ENCODE results near the gene MIER2.
"Not testable (repeated sequence)": the region's sequence is repeated elsewhere in the genome, so short reads cannot be mapped to it uniquely, and the experiment has no call there.

The MIER2 gene

DNA sequence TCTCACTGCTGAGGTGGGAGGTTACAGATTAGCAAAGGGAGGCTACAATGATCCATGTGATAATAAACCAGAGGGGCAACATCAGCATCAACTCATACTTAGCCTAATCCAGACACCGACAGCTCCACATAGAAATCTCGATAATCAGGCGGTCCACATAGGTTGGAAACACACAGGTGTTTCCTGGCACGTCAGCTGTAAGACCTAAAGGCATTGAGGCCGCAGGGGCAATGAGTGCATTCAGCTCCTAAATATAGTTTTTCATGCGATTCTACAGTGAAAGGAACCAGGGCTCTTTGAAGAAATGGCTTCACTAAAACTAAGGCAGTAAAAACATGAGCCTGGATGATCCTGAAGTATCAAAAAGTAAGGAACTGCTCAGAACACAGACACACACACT, 72.7 kb downstream of the MIER2 start:
- H2AFZ ChIP-seq (ENCODE audit: low read length): no peak overlapping the region
- H3K9me2 ChIP-seq (ENCODE audit: low read depth, low read length): no peaks in the 10 kb centered on the region
- no peak overlapping the region for H3K4me3 ChIP-seq (ENCODE audit: low read depth, low read length, poor library complexity, severe bottlenecking)
- TF ChIP-seq CTCF (IDR thresholded peaks at IDR 0.05; ENCODE audit: low read length): no peak
- TF ChIP-seq EZH2 (IDR thresholded peaks at IDR 0.05; ENCODE audit: borderline replicate concordance, low read length): no peak
- H3K36me3 ChIP-seq (ENCODE audit: insufficient read depth, low read length): no peaks in the 10 kb centered on the region
- H3K4me2 ChIP-seq (ENCODE audit: low read length): no peak overlapping the region
- peaks cover 4% of the 10 kb centered on the region for H3K4me1 ChIP-seq (ENCODE audit: insufficient read depth, low read length, severe bottlenecking)
- no peak overlapping the region for H3K9ac ChIP-seq (ENCODE audit: low read length)
- no peaks in the 10 kb centered on the region for H4K20me1 ChIP-seq (ENCODE audit: insufficient read depth, low read length)
- no peaks in the 10 kb centered on the region for H3K79me2 ChIP-seq (ENCODE audit: insufficient read depth, low read length)
- no peaks in the 10 kb centered on the region for H3K9me3 ChIP-seq (ENCODE audit: low read length)
- H3K27ac ChIP-seq (ENCODE audit: low read depth, low read length, poor library complexity, severe bottlenecking): no peak overlapping the region
- H3F3A ChIP-seq (ENCODE audit: insufficient read depth, low read length): no peaks in the 10 kb centered on the region
- H3K27me3 ChIP-seq (ENCODE audit: insufficient read depth, low read length): no peaks in the 10 kb centered on the region

DNA sequence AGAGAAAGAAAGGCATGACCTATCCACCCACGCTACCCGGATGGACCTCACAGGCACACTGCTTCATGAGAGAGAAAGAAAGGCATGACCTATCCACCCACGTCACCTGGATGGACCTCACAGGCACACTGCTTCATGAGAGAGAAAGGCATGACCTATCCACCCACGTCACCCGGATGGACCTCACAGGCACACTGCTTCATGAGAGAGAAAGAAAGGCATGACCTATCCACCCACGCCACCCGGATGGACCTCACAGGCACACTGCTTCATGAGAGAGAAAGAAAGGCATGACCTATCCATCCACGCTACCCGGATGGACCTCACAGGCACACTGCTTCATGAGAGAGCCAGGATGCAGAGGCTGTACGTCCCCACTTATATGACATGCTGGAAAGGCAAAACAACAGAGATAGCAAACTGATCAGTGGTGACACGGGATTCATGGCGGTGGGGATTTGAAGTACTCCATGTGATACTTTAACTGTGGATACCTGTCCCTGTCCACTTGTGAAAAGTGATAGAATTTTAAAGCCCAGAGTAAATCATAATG, 73.8 kb downstream of the MIER2 start:
- H3K27ac ChIP-seq (ENCODE audit: low read depth, low read length, poor library complexity, severe bottlenecking); H3K79me2 ChIP-seq (ENCODE audit: insufficient read depth, low read length); H4K20me1 ChIP-seq (ENCODE audit: insufficient read depth, low read length); H3K9me2 ChIP-seq (ENCODE audit: low read depth, low read length); H3K4me2 ChIP-seq (ENCODE audit: low read length); H3K27me3 ChIP-seq (ENCODE audit: insufficient read depth, low read length); H3F3A ChIP-seq (ENCODE audit: insufficient read depth, low read length); H2AFZ ChIP-seq (ENCODE audit: low read length); H3K4me1 ChIP-seq (ENCODE audit: insufficient read depth, low read length, severe bottlenecking); H3K36me3 ChIP-seq (ENCODE audit: insufficient read depth, low read length); H3K9me3 ChIP-seq (ENCODE audit: low read length); H3K9ac ChIP-seq (ENCODE audit: low read length); H3K4me3 ChIP-seq (ENCODE audit: low read depth, low read length, poor library complexity, severe bottlenecking): not testable (repeated sequence)

DNA sequence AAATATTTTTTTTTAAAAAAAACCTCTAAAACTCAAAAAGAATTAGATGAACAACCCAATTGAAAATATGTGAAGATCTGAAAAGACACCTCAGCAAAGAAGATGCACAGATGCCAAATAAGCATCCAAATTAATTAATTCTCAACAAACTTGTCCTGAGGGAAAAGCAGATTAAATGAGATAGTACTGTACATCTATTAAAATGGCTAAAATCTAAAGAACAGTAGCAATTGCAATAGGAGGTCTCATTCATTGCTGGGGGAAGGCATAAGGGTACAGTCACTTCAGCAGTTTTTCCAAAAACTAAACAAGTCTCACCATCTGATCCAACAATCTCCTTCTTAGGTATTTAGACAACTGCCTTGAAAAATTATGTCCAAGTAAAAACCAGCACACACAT, 75.4 kb downstream of the MIER2 start:
- Histone ChIP-seq H3K4me2 (ENCODE audit: low read length) (no peak overlapping the region), H2AFZ (ENCODE audit: low read length) (no peak overlapping the region), H3K27me3 (ENCODE audit: insufficient read depth, low read length) (no peaks in the 10 kb centered on the region), H3K36me3 (ENCODE audit: insufficient read depth, low read length) (no peaks in the 10 kb centered on the region), H3K4me3 (ENCODE audit: low read depth, low read length, poor library complexity, severe bottlenecking) (no peak overlapping the region), H3K4me1 (ENCODE audit: insufficient read depth, low read length, severe bottlenecking) (peaks cover 4% of the 10 kb centered on the region), H3K27ac (ENCODE audit: low read depth, low read length, poor library complexity, severe bottlenecking) (no peak overlapping the region), H4K20me1 (ENCODE audit: insufficient read depth, low read length) (no peaks in the 10 kb centered on the region), H3F3A (ENCODE audit: insufficient read depth, low read length) (no peaks in the 10 kb centered on the region), H3K9me3 (ENCODE audit: low read length) (no peaks in the 10 kb centered on the region), H3K9me2 (ENCODE audit: low read depth, low read length) (no peaks in the 10 kb centered on the region), H3K9ac (ENCODE audit: low read length) (no peak overlapping the region), H3K79me2 (ENCODE audit: insufficient read depth, low read length) (no peaks in the 10 kb centered on the region)
- TF ChIP-seq CTCF (IDR thresholded peaks at IDR 0.05; ENCODE audit: low read length): no peak
- no peak for TF ChIP-seq EZH2 (IDR thresholded peaks at IDR 0.05; ENCODE audit: borderline replicate concordance, low read length)

GRCh38 chr19:262125-262524, 82.5 kb downstream of the MIER2 start:
- no peak overlapping the region for H3K4me2 ChIP-seq (ENCODE audit: low read length)
- no peak overlapping the region for H3K9ac ChIP-seq (ENCODE audit: low read length)
- H3K27ac ChIP-seq (ENCODE audit: low read depth, low read length, poor library complexity, severe bottlenecking): no peak overlapping the region
- no peaks in the 10 kb centered on the region for H3K27me3 ChIP-seq (ENCODE audit: insufficient read depth, low read length)
- H3K79me2 ChIP-seq (ENCODE audit: insufficient read depth, low read length): no peaks in the 10 kb centered on the region
- no peaks in the 10 kb centered on the region for H4K20me1 ChIP-seq (ENCODE audit: insufficient read depth, low read length)
- H3K4me1 ChIP-seq (ENCODE audit: insufficient read depth, low read length, severe bottlenecking): peaks cover 2% of the 10 kb centered on the region
- no peak for TF ChIP-seq EZH2 (IDR thresholded peaks at IDR 0.05; ENCODE audit: borderline replicate concordance, low read length)
- TF ChIP-seq CTCF (IDR thresholded peaks at IDR 0.05; ENCODE audit: low read length): no peak
- H3K36me3 ChIP-seq (ENCODE audit: insufficient read depth, low read length): no peaks in the 10 kb centered on the region
- H3K9me3 ChIP-seq (ENCODE audit: low read length): no peaks in the 10 kb centered on the region
- no peak overlapping the region for H2AFZ ChIP-seq (ENCODE audit: low read length)
- no peaks in the 10 kb centered on the region for H3K9me2 ChIP-seq (ENCODE audit: low read depth, low read length)
- no peaks in the 10 kb centered on the region for H3F3A ChIP-seq (ENCODE audit: insufficient read depth, low read length)
- no peak overlapping the region for H3K4me3 ChIP-seq (ENCODE audit: low read depth, low read length, poor library complexity, severe bottlenecking)

GRCh38 chr19:256804-257203, 87.8 kb downstream of the MIER2 start:
- not testable (repeated sequence) for H3K27ac ChIP-seq (ENCODE audit: low read depth, low read length, poor library complexity, severe bottlenecking); H3K4me1 ChIP-seq (ENCODE audit: insufficient read depth, low read length, severe bottlenecking); H3K4me2 ChIP-seq (ENCODE audit: low read length); H3K79me2 ChIP-seq (ENCODE audit: insufficient read depth, low read length); H3K4me3 ChIP-seq (ENCODE audit: low read depth, low read length, poor library complexity, severe bottlenecking); H3F3A ChIP-seq (ENCODE audit: insufficient read depth, low read length); H3K9me2 ChIP-seq (ENCODE audit: low read depth, low read length); H3K9ac ChIP-seq (ENCODE audit: low read length); H3K36me3 ChIP-seq (ENCODE audit: insufficient read depth, low read length); H2AFZ ChIP-seq (ENCODE audit: low read length); H3K9me3 ChIP-seq (ENCODE audit: low read length); H3K27me3 ChIP-seq (ENCODE audit: insufficient read depth, low read length); H4K20me1 ChIP-seq (ENCODE audit: insufficient read depth, low read length)

Measured in OCI-LY1 (cell line).